ENCODE data around the gene IFT74.

Gene IFT74

DNA sequence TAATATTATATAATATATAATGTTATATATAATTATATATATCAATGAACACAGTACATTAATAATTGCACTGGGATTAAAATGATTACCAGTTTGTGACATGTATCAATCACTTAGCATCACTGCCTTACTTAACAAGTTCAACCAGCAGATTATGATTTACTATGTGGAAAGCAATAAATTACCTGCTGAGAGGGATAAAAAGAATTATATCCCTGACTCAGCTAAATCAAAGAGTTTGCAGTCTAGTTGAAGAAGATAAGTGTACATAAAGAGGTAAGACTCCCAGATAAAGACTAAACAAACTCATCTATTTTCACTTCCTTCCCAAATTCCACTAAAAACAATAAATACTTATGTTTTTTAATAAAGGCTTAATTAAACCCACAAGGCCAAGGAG, 20.4 kb upstream of the IFT74 start:
- H3K56ac ChIP-seq (ENCODE audit: low read length): no peak overlapping the region
- no peak overlapping the region for H3K4me3 ChIP-seq (ENCODE audit: low read length)
- H3K79me2 ChIP-seq (ENCODE audit: control insufficient read depth, insufficient read depth, low read length): peaks cover 33% of the 10 kb centered on the region
- no peak overlapping the region for H2AK5ac ChIP-seq (ENCODE audit: low read length)
- peaks cover 4% of the 10 kb centered on the region for H3K79me1 ChIP-seq (ENCODE audit: low read length)
- no peak overlapping the region for H4K8ac ChIP-seq (ENCODE audit: low read depth, low read length)
- no peak for DNase-seq
- no peak overlapping the region for H3K4ac ChIP-seq (ENCODE audit: low read depth, low read length)
- H2BK5ac ChIP-seq (ENCODE audit: low read length): no peak overlapping the region
- no peak overlapping the region for H2BK120ac ChIP-seq (ENCODE audit: low read depth, low read length)
- no peak overlapping the region for H4K5ac ChIP-seq (ENCODE audit: low read length)
- no peak overlapping the region for H3K9ac ChIP-seq (ENCODE audit: low read length)
- H3K27me3 ChIP-seq (ENCODE audit: insufficient read depth, low read length, poor library complexity): no peaks in the 10 kb centered on the region
- H3K36me3 ChIP-seq (ENCODE audit: control insufficient read depth, insufficient read depth, low read length): no peaks in the 10 kb centered on the region
- H3K23ac ChIP-seq (ENCODE audit: low read length): no peak overlapping the region
- no peak overlapping the region for H2BK15ac ChIP-seq (replicated peaks; ENCODE audit: low read depth)
- H3K18ac ChIP-seq (ENCODE audit: low read length): no peak overlapping the region
- H3K4me2 ChIP-seq (ENCODE audit: low read length): no peak overlapping the region
- H3K4me1 ChIP-seq (ENCODE audit: control insufficient read depth, low read depth, low read length): peaks cover 3% of the 10 kb centered on the region
- no peak overlapping the region for H3K27ac ChIP-seq (ENCODE audit: low read depth, low read length)

DNA sequence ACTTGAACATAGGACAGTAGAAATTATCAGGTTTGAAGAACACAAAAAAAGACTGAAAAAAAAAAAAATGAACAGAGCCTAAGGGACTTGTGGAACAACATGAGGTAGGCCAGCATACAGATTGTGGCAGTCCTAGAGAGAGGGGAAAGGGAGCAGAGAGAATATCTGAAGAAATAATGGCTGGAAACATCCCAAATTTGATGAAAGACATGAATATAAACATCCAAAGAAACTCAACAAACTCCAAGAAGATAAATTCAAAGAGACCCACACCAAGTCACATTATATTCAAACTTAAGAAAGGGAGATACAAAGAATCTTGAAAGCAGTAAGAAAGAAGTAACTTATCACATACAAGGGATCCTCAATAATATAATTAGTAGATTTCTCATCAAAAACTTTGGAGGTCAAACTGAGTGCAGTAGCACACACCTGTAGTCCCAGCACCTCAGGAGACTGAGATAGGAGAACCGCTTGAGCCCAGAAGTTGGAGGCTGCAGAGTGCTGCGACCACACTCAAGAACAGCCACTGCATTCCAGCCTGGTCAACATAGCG, 18.3 kb upstream of the IFT74 start:
- H3K79me2 ChIP-seq (ENCODE audit: control insufficient read depth, insufficient read depth, low read length): peaks cover 47% of the 10 kb centered on the region
- no peak for DNase-seq
- no peak overlapping the region for H3K18ac ChIP-seq (ENCODE audit: low read length)
- H3K27me3 ChIP-seq (ENCODE audit: insufficient read depth, low read length, poor library complexity): no peaks in the 10 kb centered on the region
- H3K79me1 ChIP-seq (ENCODE audit: low read length): peaks cover 6% of the 10 kb centered on the region
- no peak overlapping the region for H3K4ac ChIP-seq (ENCODE audit: low read depth, low read length)
- no peak overlapping the region for H2BK120ac ChIP-seq (ENCODE audit: low read depth, low read length)
- no peaks in the 10 kb centered on the region for H3K36me3 ChIP-seq (ENCODE audit: control insufficient read depth, insufficient read depth, low read length)
- no peak overlapping the region for H3K4me3 ChIP-seq (ENCODE audit: low read length)
- WGBS (ENCODE audit: extremely low coverage, insufficient coverage, low lambda C conversion rate): no CpG with 5 or more reads among the region's 3 CpGs
- no peak overlapping the region for H3K4me2 ChIP-seq (ENCODE audit: low read length)
- no peak overlapping the region for H4K8ac ChIP-seq (ENCODE audit: low read depth, low read length)
- no peak overlapping the region for H4K5ac ChIP-seq (ENCODE audit: low read length)
- H2BK5ac ChIP-seq (ENCODE audit: low read length): no peak overlapping the region
- H3K23ac ChIP-seq (ENCODE audit: low read length): no peak overlapping the region
- H3K27ac ChIP-seq (ENCODE audit: low read depth, low read length): no peak overlapping the region
- H2BK15ac ChIP-seq (replicated peaks; ENCODE audit: low read depth): no peak overlapping the region
- H3K9ac ChIP-seq (ENCODE audit: low read length): no peak overlapping the region
- no peak overlapping the region for H2AK5ac ChIP-seq (ENCODE audit: low read length)
- no peak overlapping the region for H3K56ac ChIP-seq (ENCODE audit: low read length)
- H3K4me1 ChIP-seq (ENCODE audit: control insufficient read depth, low read depth, low read length): peaks cover 3% of the 10 kb centered on the region

DNA sequence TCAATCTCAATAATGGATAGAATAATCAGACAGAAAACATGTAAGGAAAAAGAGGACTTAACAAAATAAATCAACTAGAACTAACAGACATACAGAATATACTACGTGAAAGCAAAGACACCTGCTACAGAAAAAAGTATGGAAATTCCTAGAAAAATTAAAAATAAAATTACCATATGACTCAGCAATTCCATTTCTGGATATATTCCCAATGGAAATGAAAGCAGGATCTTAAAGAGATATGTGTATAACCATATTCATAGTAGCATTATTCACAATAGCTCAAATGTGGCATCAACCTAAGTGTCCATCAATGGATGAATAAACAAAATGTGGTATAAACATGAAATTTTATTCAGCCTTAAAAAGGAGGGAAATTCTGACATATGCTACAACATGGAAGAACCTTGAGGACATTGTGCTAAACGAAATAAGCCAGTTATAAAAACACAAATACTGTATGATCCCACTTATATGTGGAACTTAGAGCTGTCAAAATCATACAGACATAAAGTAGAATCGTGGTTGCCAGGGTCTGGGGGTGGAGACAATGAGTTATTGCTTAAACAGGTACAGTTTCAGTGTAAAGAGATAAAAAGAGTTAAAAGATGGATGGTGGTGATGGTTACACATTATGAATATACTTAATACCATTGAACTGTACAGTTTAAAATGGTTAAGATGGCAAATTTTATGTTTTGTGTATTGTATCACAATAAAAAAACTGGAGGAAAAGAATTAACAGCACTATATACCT, 16.1 kb upstream of the IFT74 start:
- H3K23ac ChIP-seq (ENCODE audit: low read length): no peak overlapping the region
- H2BK120ac ChIP-seq (ENCODE audit: low read depth, low read length): no peak overlapping the region
- no peaks in the 10 kb centered on the region for H3K36me3 ChIP-seq (ENCODE audit: control insufficient read depth, insufficient read depth, low read length)
- H3K4me3 ChIP-seq (ENCODE audit: low read length): no peak overlapping the region
- H3K4me2 ChIP-seq (ENCODE audit: low read length): no peak overlapping the region
- no CpG with 5 or more reads among the region's 3 CpGs for WGBS (ENCODE audit: extremely low coverage, insufficient coverage, low lambda C conversion rate)
- no peak overlapping the region for H3K9ac ChIP-seq (ENCODE audit: low read length)
- H3K27ac ChIP-seq (ENCODE audit: low read depth, low read length): no peak overlapping the region
- H2BK15ac ChIP-seq (replicated peaks; ENCODE audit: low read depth): no peak overlapping the region
- H3K27me3 ChIP-seq (ENCODE audit: insufficient read depth, low read length, poor library complexity): no peaks in the 10 kb centered on the region
- H3K4ac ChIP-seq (ENCODE audit: low read depth, low read length): no peak overlapping the region
- peaks cover 65% of the 10 kb centered on the region for H3K79me2 ChIP-seq (ENCODE audit: control insufficient read depth, insufficient read depth, low read length)
- no peak overlapping the region for H2BK5ac ChIP-seq (ENCODE audit: low read length)
- H4K8ac ChIP-seq (ENCODE audit: low read depth, low read length): no peak overlapping the region
- no peak overlapping the region for H3K56ac ChIP-seq (ENCODE audit: low read length)
- no peak overlapping the region for H3K18ac ChIP-seq (ENCODE audit: low read length)
- DNase-seq: no peak
- H3K4me1 ChIP-seq (ENCODE audit: control insufficient read depth, low read depth, low read length): peaks cover 3% of the 10 kb centered on the region
- H2AK5ac ChIP-seq (ENCODE audit: low read length): no peak overlapping the region
- H3K79me1 ChIP-seq (ENCODE audit: low read length): peaks cover 6% of the 10 kb centered on the region
- no peak overlapping the region for H4K5ac ChIP-seq (ENCODE audit: low read length)

DNA sequence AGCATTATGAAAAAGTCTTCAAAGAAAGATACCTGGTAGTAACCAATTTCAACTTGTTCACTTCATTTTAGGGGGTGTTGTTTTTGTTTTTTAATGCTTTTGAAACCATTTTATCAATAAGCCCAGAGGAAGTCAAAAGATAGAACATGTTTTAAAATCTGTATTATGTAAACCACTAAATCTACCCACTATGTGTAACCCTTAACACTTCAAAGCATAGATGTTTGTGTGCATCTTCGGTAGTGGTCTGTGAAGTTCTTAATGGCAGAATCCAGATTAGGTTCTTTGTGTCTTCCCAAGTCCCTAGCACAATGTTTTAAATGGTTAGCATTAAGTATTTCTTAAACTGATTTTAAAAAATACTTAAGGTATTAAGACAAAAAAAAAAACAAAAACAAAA, 15.4 kb upstream of the IFT74 start:
- no peak overlapping the region for H4K8ac ChIP-seq (ENCODE audit: low read depth, low read length)
- H3K79me1 ChIP-seq (ENCODE audit: low read length): peaks cover 6% of the 10 kb centered on the region
- H3K56ac ChIP-seq (ENCODE audit: low read length): no peak overlapping the region
- WGBS (ENCODE audit: extremely low coverage, insufficient coverage, low lambda C conversion rate): no CpG with 5 or more reads among the region's 1 CpG
- no peak overlapping the region for H4K5ac ChIP-seq (ENCODE audit: low read length)
- H3K4ac ChIP-seq (ENCODE audit: low read depth, low read length): no peak overlapping the region
- no peak overlapping the region for H3K4me2 ChIP-seq (ENCODE audit: low read length)
- H2BK15ac ChIP-seq (replicated peaks; ENCODE audit: low read depth): no peak overlapping the region
- no peaks in the 10 kb centered on the region for H3K27me3 ChIP-seq (ENCODE audit: insufficient read depth, low read length, poor library complexity)
- no peak overlapping the region for H3K23ac ChIP-seq (ENCODE audit: low read length)
- no peak overlapping the region for H2AK5ac ChIP-seq (ENCODE audit: low read length)
- no peak overlapping the region for H3K27ac ChIP-seq (ENCODE audit: low read depth, low read length)
- no peak overlapping the region for H2BK120ac ChIP-seq (ENCODE audit: low read depth, low read length)
- no peaks in the 10 kb centered on the region for H3K36me3 ChIP-seq (ENCODE audit: control insufficient read depth, insufficient read depth, low read length)
- H3K18ac ChIP-seq (ENCODE audit: low read length): no peak overlapping the region
- DNase-seq: no peak
- peaks cover 70% of the 10 kb centered on the region for H3K79me2 ChIP-seq (ENCODE audit: control insufficient read depth, insufficient read depth, low read length)
- no peak overlapping the region for H2BK5ac ChIP-seq (ENCODE audit: low read length)
- H3K9ac ChIP-seq (ENCODE audit: low read length): no peak overlapping the region
- H3K4me1 ChIP-seq (ENCODE audit: control insufficient read depth, low read depth, low read length): peaks cover 3% of the 10 kb centered on the region
- no peak overlapping the region for H3K4me3 ChIP-seq (ENCODE audit: low read length)

DNA sequence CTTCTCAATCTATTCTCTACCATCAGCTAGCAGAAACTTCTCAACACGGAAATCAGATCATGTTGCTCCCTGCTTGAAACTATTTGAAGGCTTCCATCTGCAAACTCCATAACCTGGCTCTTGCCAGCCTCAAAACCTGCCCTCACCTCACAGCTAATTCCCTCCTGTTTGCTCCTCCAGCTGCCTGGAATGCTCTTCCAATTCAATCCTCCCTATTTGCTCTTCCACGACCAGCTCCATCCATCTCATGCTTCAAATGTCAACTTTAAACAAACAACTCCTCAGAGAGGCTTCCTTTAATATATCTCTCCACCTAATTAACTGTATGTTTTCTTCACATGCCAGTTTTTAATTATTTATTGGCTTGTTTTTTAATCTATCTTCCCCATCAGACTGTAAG, 10.6 kb upstream of the IFT74 start:
- no peaks in the 10 kb centered on the region for H3K27me3 ChIP-seq (ENCODE audit: insufficient read depth, low read length, poor library complexity)
- H2AK5ac ChIP-seq (ENCODE audit: low read length): no peak overlapping the region
- DNase-seq: peak; percentile 40
- H3K9ac ChIP-seq (ENCODE audit: low read length): peak overlapping the region; percentile 98
- H3K79me1 ChIP-seq (ENCODE audit: low read length): peaks cover 1% of the 10 kb centered on the region
- no peak overlapping the region for H2BK15ac ChIP-seq (replicated peaks; ENCODE audit: low read depth)
- peaks cover 53% of the 10 kb centered on the region for H3K79me2 ChIP-seq (ENCODE audit: control insufficient read depth, insufficient read depth, low read length)
- no peaks in the 10 kb centered on the region for H3K36me3 ChIP-seq (ENCODE audit: control insufficient read depth, insufficient read depth, low read length)
- H3K4me1 ChIP-seq (ENCODE audit: control insufficient read depth, low read depth, low read length): peaks cover 2% of the 10 kb centered on the region
- H3K4me2 ChIP-seq (ENCODE audit: low read length): peak overlapping the region; percentile 72
- H3K56ac ChIP-seq (ENCODE audit: low read length): peak overlapping the region; percentile 77
- WGBS (ENCODE audit: extremely low coverage, insufficient coverage, low lambda C conversion rate): no CpG with 5 or more reads among the region's 2 CpGs
- H3K4me3 ChIP-seq (ENCODE audit: low read length): peak overlapping the region; percentile 1
- no peak overlapping the region for H4K5ac ChIP-seq (ENCODE audit: low read length)
- no peak overlapping the region for H3K18ac ChIP-seq (ENCODE audit: low read length)
- H3K23ac ChIP-seq (ENCODE audit: low read length): no peak overlapping the region
- H3K4ac ChIP-seq (ENCODE audit: low read depth, low read length): no peak overlapping the region
- H4K8ac ChIP-seq (ENCODE audit: low read depth, low read length): no peak overlapping the region
- no peak overlapping the region for H2BK5ac ChIP-seq (ENCODE audit: low read length)
- no peak overlapping the region for H2BK120ac ChIP-seq (ENCODE audit: low read depth, low read length)
- no peak overlapping the region for H3K27ac ChIP-seq (ENCODE audit: low read depth, low read length)

Measured in mesendoderm (in vitro differentiated cells).